PC-3 (cell line): Measurements from ENCODE around the gene CSMD2. TPM values are rescaled to one million over a fixed set of nuclear protein-coding genes. Genes with fewer than 3 reads are reported as not detected.

Source experiments
- ATAC-seq: fragments of 200-7000 bp; cut with Tn5 transposase; 2 replicates; pipeline ENCODE4 v1.9.1; 2020; ENCODE audit warnings: mild to moderate bottlenecking, moderate library complexity
- BruUV-seq: library from RNA; stranded (reverse); fragments of 400-500 nt; replicated peaks from 2 replicates; lab custom pipeline; 2021; lab: Mats Ljungman, UMichigan
- CTCF ChIA-PET: fragments of 300-600 bp; sonication (Branson Sonifier 250); formaldehyde crosslinking; loops from one replicate; lab custom pipeline; 2022; ENCODE audit warnings: antibody characterized with exemption; lab: Charles Lee
- POLR2A ChIA-PET: fragments of 300-600 bp; sonication (Branson Sonifier 250); formaldehyde crosslinking; loops from one replicate; lab custom pipeline; 2022; ENCODE audit warnings: antibody characterized with exemption; ENCODE audit not compliant: unreplicated experiment; lab: Charles Lee
- DNase-seq: peaks from one replicate; pipeline ENCODE4 v3.0.0-alpha.2; 2015
- H2AFZ ChIP-seq: fragments of 300-600 bp; sonication (generic); 2 replicates; pipeline ENCODE4 v1.6.0; 2016; ENCODE audit warnings: antibody characterized with exemption, low read length
- H3F3A ChIP-seq: fragments of 300-600 bp; sonication (generic); one replicate; pipeline ENCODE4 v1.6.0; 2017; ENCODE audit warnings: antibody characterized with exemption, low read length, control low read depth, mild to moderate bottlenecking; ENCODE audit not compliant: unreplicated experiment
- H3K27ac ChIP-seq: fragments of 300-600 bp; sonication (generic); 2 replicates; pipeline ENCODE4 v1.5.1; 2016; ENCODE audit warnings: mild to moderate bottlenecking, low read length
- H3K27me3 ChIP-seq: fragments of 300-600 bp; sonication (generic); 2 replicates; pipeline ENCODE4 v1.6.1; 2016; ENCODE audit warnings: low read length, mixed read lengths
- H3K36me3 ChIP-seq: fragments of 300-600 bp; sonication (generic); 2 replicates; pipeline ENCODE4 v1.6.1; 2016; ENCODE audit warnings: low read depth, mixed run types, low read length, mixed read lengths
- H3K4me1 ChIP-seq: fragments of 300-600 bp; sonication (generic); 2 replicates; pipeline ENCODE4 v1.5.1; 2016; ENCODE audit warnings: low read length; ENCODE audit not compliant: insufficient read depth
- H3K4me2 ChIP-seq: fragments of 300-600 bp; sonication (generic); 2 replicates; pipeline ENCODE4 v1.6.0; 2016; ENCODE audit warnings: low read length
- H3K4me3 ChIP-seq: fragments of 300-600 bp; sonication (generic); 2 replicates; pipeline ENCODE4 v1.5.1; 2016; ENCODE audit warnings: mild to moderate bottlenecking, low read length, mixed read lengths
- H3K79me2 ChIP-seq: fragments of 300-600 bp; sonication (generic); 2 replicates; pipeline ENCODE4 v1.6.1; 2017; ENCODE audit warnings: low read length, mixed read lengths
- H3K9ac ChIP-seq: fragments of 300-600 bp; sonication (generic); 2 replicates; pipeline ENCODE4 v1.6.0; 2016; ENCODE audit warnings: mild to moderate bottlenecking, low read length
- H3K9me2 ChIP-seq: fragments of 300-600 bp; sonication (generic); replicated peaks from 2 replicates; pipeline ENCODE4 v1.6.1; 2016; ENCODE audit warnings: mixed run types, low read length, mixed read lengths
- H3K9me3 ChIP-seq: fragments of 300-600 bp; sonication (generic); 2 replicates; pipeline ENCODE4 v1.6.1; 2016; ENCODE audit warnings: low read length, mixed read lengths
- H4K20me1 ChIP-seq: fragments of 300-600 bp; sonication (generic); 2 replicates; pipeline ENCODE4 v1.6.1; 2016; ENCODE audit warnings: low read length, mixed read lengths
- EZH2 ChIP-seq: fragments of 300-600 bp; sonication (generic); IDR thresholded peaks from one replicate; pipeline ENCODE4 v1.6.1; 2017; ENCODE audit warnings: antibody characterized with exemption, mild to moderate bottlenecking, low read length; ENCODE audit not compliant: unreplicated experiment
- EZH2phosphoT487 ChIP-seq: fragments of 300-600 bp; sonication (generic); IDR thresholded peaks from 2 replicates; pipeline ENCODE4 v1.6.1; 2018; ENCODE audit warnings: mild to moderate bottlenecking, antibody characterized with exemption, low read length, borderline replicate concordance
- intact Hi-C: fragments of 100-400 bp; cut with micrococcal nuclease; formaldehyde crosslinking; loops from 2 replicates; pipeline ENCODE4 v1.9.0; 2023
- total RNA-seq: library from RNA; depleted of rRNA; stranded (reverse); fragments of >200 nt; gene quantifications from 2 replicates; pipeline ENCODE4 v1.2.3, GENCODE V29; 2014
- TF ChIP-seq, protein P1 (sequence below): fragments of 300-600 bp; sonication (generic); conservative IDR thresholded peaks from 2 replicates; pipeline ENCODE4 v1.5.1; 2017; ENCODE audit warnings: antibody characterized with exemption, low read depth, mild to moderate bottlenecking, low read length

Gene CSMD2
- total RNA-seq, 1 experiment from 2014 or later = not detected

DNA sequence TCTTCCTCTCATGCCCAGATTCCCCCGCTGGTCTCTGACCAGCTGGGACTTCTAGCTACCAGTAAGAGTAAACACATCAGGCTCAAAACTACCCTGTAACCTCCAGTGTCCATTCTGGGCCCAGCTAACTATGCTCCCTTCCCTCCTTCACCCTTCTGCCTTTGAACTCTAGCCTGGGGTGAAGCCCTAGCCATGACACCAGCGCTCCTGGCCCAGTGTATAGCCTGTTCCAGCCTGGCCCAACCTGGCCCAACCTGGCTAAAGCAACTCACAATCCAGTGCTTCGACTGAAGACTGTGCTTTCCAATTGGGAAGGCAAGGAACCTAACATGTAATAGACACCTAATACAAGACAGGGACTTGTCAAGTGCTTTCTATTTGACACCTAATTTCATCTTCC is 27.6 kb downstream of the CSMD2 start:
- H3K4me3 ChIP-seq = no peak overlapping the region
- H3K27ac ChIP-seq = no peak overlapping the region
- DNase-seq (no peak), ATAC-seq (no peak)
- intact Hi-C loops = no loop called here
- BruUV-seq = no TSS peak
- ChIA-PET POLR2A (no interaction called here), CTCF (no interaction called here)
- H3K9ac ChIP-seq = no peak overlapping the region
- H4K20me1 ChIP-seq = no peaks in the 10 kb centered on the region
- H2AFZ ChIP-seq = no peak overlapping the region
- no peaks in the 10 kb centered on the region for H3K9me2 ChIP-seq
- H3K36me3 ChIP-seq = no peaks in the 10 kb centered on the region
- H3K4me2 ChIP-seq = no peak overlapping the region
- TF ChIP-seq EZH2phosphoT487 (no peak), EZH2 (no peak)
- TF ChIP-seq, protein P1, sequence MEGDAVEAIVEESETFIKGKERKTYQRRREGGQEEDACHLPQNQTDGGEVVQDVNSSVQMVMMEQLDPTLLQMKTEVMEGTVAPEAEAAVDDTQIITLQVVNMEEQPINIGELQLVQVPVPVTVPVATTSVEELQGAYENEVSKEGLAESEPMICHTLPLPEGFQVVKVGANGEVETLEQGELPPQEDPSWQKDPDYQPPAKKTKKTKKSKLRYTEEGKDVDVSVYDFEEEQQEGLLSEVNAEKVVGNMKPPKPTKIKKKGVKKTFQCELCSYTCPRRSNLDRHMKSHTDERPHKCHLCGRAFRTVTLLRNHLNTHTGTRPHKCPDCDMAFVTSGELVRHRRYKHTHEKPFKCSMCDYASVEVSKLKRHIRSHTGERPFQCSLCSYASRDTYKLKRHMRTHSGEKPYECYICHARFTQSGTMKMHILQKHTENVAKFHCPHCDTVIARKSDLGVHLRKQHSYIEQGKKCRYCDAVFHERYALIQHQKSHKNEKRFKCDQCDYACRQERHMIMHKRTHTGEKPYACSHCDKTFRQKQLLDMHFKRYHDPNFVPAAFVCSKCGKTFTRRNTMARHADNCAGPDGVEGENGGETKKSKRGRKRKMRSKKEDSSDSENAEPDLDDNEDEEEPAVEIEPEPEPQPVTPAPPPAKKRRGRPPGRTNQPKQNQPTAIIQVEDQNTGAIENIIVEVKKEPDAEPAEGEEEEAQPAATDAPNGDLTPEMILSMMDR = no peak
- no peaks in the 10 kb centered on the region for H3F3A ChIP-seq
- H3K79me2 ChIP-seq = no peaks in the 10 kb centered on the region
- H3K9me3 ChIP-seq = no peaks in the 10 kb centered on the region
- 0 out of 2 replicates have a peak, but pooled peaks cover 10% of the 10 kb centered on the region for H3K27me3 ChIP-seq
- H3K4me1 ChIP-seq = no peaks in the 10 kb centered on the region

- CTCF ChIA-PET = no interaction called here
Measured at GRCh38 chr1:34132161-34132420, 32.9 kb downstream of the CSMD2 start.

More at GRCh38 chr1:34132161-34132420, 32.9 kb downstream of the CSMD2 start:
- BruUV-seq = no TSS peak
- Histone ChIP-seq H3K4me1 (no peaks in the 10 kb centered on the region), H3K4me3 (no peak overlapping the region), H3K9ac (no peak overlapping the region), H3K4me2 (no peak overlapping the region), H3F3A (no peaks in the 10 kb centered on the region), H3K27me3 (0 out of 2 replicates have a peak, but pooled peaks cover 6% of the 10 kb centered on the region), H3K79me2 (no peaks in the 10 kb centered on the region), H3K9me2 (no peaks in the 10 kb centered on the region), H3K36me3 (no peaks in the 10 kb centered on the region), H3K27ac (no peak overlapping the region), H4K20me1 (no peaks in the 10 kb centered on the region), H3K9me3 (no peaks in the 10 kb centered on the region), H2AFZ (no peak overlapping the region)
- DNase-seq (no peak), ATAC-seq (no peak)
- TF ChIP-seq EZH2 = no peak
- TF ChIP-seq, protein P1 = no peak
- TF ChIP-seq EZH2phosphoT487 = no peak
- intact Hi-C loops = no loop called here
- POLR2A ChIA-PET = no interaction called here
